Neural cell (in vitro differentiated cells): ENCODE data around the gene ZNF346. TPM values are rescaled to one million over a fixed set of nuclear protein-coding genes. Genes with fewer than 3 reads are reported as not detected.

Experiments
- H2AFZ ChIP-seq: fragments of 200-600, 300-800 bp; sonication (generic), shearing (Covaris generic); 2 replicates; pipeline ENCODE4 v1.6.0; 2014; ENCODE audit warnings: low read depth, mild to moderate bottlenecking, antibody characterized with exemption, low read length, moderate library complexity
- H3F3A ChIP-seq: fragments of 200-600 bp; shearing (Covaris generic); 2 replicates; pipeline ENCODE4 v1.6.1; 2016; ENCODE audit warnings: mild to moderate bottlenecking, moderate library complexity, mixed read lengths, antibody characterized with exemption, low read length; ENCODE audit not compliant: insufficient read depth, poor library complexity, severe bottlenecking
- H3K27ac ChIP-seq: fragments of 200-600, 300-800 bp; sonication (generic), shearing (Covaris generic); 2 replicates; pipeline ENCODE4 v1.5.1; 2014; ENCODE audit warnings: mild to moderate bottlenecking, low read length, moderate library complexity
- H3K27me3 ChIP-seq: fragments of 300-800, 200-600 bp; sonication (generic), shearing (Covaris generic); 2 replicates; pipeline ENCODE4 v1.6.0; 2014; ENCODE audit warnings: mild to moderate bottlenecking, low read depth, low read length, moderate library complexity; ENCODE audit not compliant: insufficient read depth
- H3K36me3 ChIP-seq: fragments of 300-800, 200-600 bp; sonication (generic), shearing (Covaris generic); 2 replicates; pipeline ENCODE4 v1.5.1; 2014; ENCODE audit warnings: mild to moderate bottlenecking, antibody characterized with exemption, low read length, moderate library complexity; ENCODE audit not compliant: insufficient read depth
- H3K4me2 ChIP-seq: fragments of 300-800, 200-600 bp; sonication (generic), shearing (Covaris generic); 2 replicates; pipeline ENCODE4 v1.6.0; 2014; ENCODE audit warnings: mild to moderate bottlenecking, low read length
- H3K4me3 ChIP-seq: fragments of 300-800, 200-600 bp; sonication (generic), shearing (Covaris generic); 2 replicates; pipeline ENCODE4 v1.5.1; 2014; ENCODE audit warnings: mild to moderate bottlenecking, low read length, moderate library complexity
- H3K79me2 ChIP-seq: fragments of 200-600 bp; shearing (Covaris generic); replicated peaks from 2 replicates; pipeline ENCODE4 v1.6.0; 2014; ENCODE audit warnings: mild to moderate bottlenecking, low read length, moderate library complexity; ENCODE audit not compliant: insufficient read depth
- H3K9ac ChIP-seq: fragments of 300-800, 200-600 bp; sonication (generic), shearing (Covaris generic); 2 replicates; pipeline ENCODE4 v1.6.1; 2016; ENCODE audit warnings: mild to moderate bottlenecking, low read length, mixed read lengths
- H3K9me2 ChIP-seq: fragments of 200-600 bp; shearing (Covaris generic); 2 replicates; pipeline ENCODE4 v1.6.1; 2016; ENCODE audit warnings: mild to moderate bottlenecking, low read length, mixed read lengths; ENCODE audit not compliant: insufficient read depth
- H3K9me3 ChIP-seq: fragments of 200-600, 300-800 bp; sonication (generic), shearing (Covaris generic); 2 replicates; pipeline ENCODE4 v1.6.1; 2016; ENCODE audit warnings: mild to moderate bottlenecking, mixed run types, low read length, moderate library complexity, mixed read lengths
- H4K20me1 ChIP-seq: fragments of 200-600 bp; shearing (Covaris generic); 2 replicates; pipeline ENCODE4 v1.6.1; 2016; ENCODE audit warnings: mild to moderate bottlenecking, mixed run types; ENCODE audit not compliant: insufficient read depth
- CTCF ChIP-seq: fragments of 450-650 bp; IDR thresholded peaks from 2 replicates; pipeline ENCODE4 v1.5.1; 2014; ENCODE audit warnings: antibody characterized with exemption, mild to moderate bottlenecking, moderate library complexity; ENCODE audit not compliant: poor library complexity, severe bottlenecking
- EP300 ChIP-seq: fragments of 450-650 bp; conservative IDR thresholded peaks from 2 replicates; pipeline ENCODE4 v1.6.1; 2014; ENCODE audit warnings: antibody characterized with exemption, mild to moderate bottlenecking, moderate library complexity; ENCODE audit not compliant: poor library complexity, severe bottlenecking
- EZH2 ChIP-seq: fragments of 200-600, 300-800 bp; shearing (Covaris generic), sonication (generic); IDR thresholded peaks from 2 replicates; pipeline ENCODE4 v1.6.1; 2014; ENCODE audit warnings: antibody characterized with exemption, low read length, borderline replicate concordance, mild to moderate bottlenecking; ENCODE audit not compliant: insufficient read depth, poor library complexity, severe bottlenecking
- MXI1 ChIP-seq: fragments of 450-650 bp; conservative IDR thresholded peaks from 2 replicates; pipeline ENCODE4 v1.6.1; 2014; ENCODE audit warnings: antibody characterized with exemption, mild to moderate bottlenecking; ENCODE audit not compliant: poor library complexity, severe bottlenecking
- POLR2AphosphoS5 ChIP-seq: IDR thresholded peaks from 2 replicates; pipeline ENCODE4 v1.6.1; 2012
- RAD21 ChIP-seq: fragments of 450-650 bp; conservative IDR thresholded peaks from 2 replicates; pipeline ENCODE4 v1.6.1; 2014; ENCODE audit warnings: antibody characterized with exemption, mild to moderate bottlenecking, moderate library complexity
- REST ChIP-seq: IDR thresholded peaks from 2 replicates; pipeline ENCODE4 v1.6.1; 2012; ENCODE audit warnings: borderline replicate concordance
- SMC3 ChIP-seq: fragments of 450-650 bp; conservative IDR thresholded peaks from 2 replicates; pipeline ENCODE4 v1.6.1; 2014; ENCODE audit warnings: antibody characterized with exemption, mild to moderate bottlenecking, moderate library complexity; ENCODE audit not compliant: poor library complexity
- TAF1 ChIP-seq: IDR thresholded peaks from 2 replicates; pipeline ENCODE4 v1.6.1; 2012; ENCODE audit warnings: low read depth
- polyA minus RNA-seq: library from RNA; depleted of rRNA, polyadenylated mRNA; stranded (reverse); fragments of >200 nt; gene quantifications from 2 replicates; pipeline ENCODE4 v1.2.3, GENCODE V29; 2014
- polyA plus RNA-seq: library from polyadenylated mRNA; depleted of rRNA; stranded (reverse); fragments of >200 nt; gene quantifications from 2 replicates; pipeline ENCODE4 v1.2.3, GENCODE V29; 2014

The ZNF346 gene
- polyA plus RNA-seq (40.1 and 46.7 TPM in 2 replicates), polyA minus RNA-seq (47.2 and 48.7 TPM in 2 replicates)

GRCh38 chr5:177022386-177023302, at the start of gene ZNF346:
ZNF346 (plus strand) TSS chr5:177022696; CDS start chr5:177022739, 43 bp downstream.
- no peaks in the 10 kb centered on the region for H3F3A ChIP-seq
- H2AFZ ChIP-seq: peak within 1 kb of the TSS; percentile 95
- peak within 1 kb of the TSS; percentile 88 for H3K4me3 ChIP-seq
- H3K27me3 ChIP-seq: no peaks in the 10 kb centered on the region
- peak within 1 kb of the TSS; percentile 94 for H3K9ac ChIP-seq
- H3K27ac ChIP-seq: peak within 1 kb of the TSS; percentile 83
- H3K79me2 ChIP-seq: peaks cover 23% of the 10 kb centered on the region
- no peaks in the 10 kb centered on the region for H4K20me1 ChIP-seq
- no peaks in the 10 kb centered on the region for H3K9me2 ChIP-seq
- H3K36me3 ChIP-seq: no peaks in the 10 kb centered on the region
- peak within 1 kb of the TSS; percentile 77 for H3K4me2 ChIP-seq
- no peaks in the 10 kb centered on the region for H3K9me3 ChIP-seq
- peak; percentile 61 for TF ChIP-seq SMC3
- TF ChIP-seq REST: peak; percentile 85
- peak; percentile 87 for TF ChIP-seq TAF1
- TF ChIP-seq POLR2AphosphoS5: peak; percentile 92
- TF ChIP-seq EZH2: no peak
- peak; percentile 76 for TF ChIP-seq MXI1
- peak; percentile 37 for TF ChIP-seq EP300
- peak; percentile 68 for TF ChIP-seq CTCF
- peak; percentile 48 for TF ChIP-seq RAD21

- Histone ChIP-seq H3K4me2 (no peak overlapping the region), H3K9me2 (no peaks in the 10 kb centered on the region), H4K20me1 (no peaks in the 10 kb centered on the region), H3K27ac (no peak overlapping the region), H3K27me3 (no peaks in the 10 kb centered on the region), H3K9ac (no peak overlapping the region), H3K9me3 (no peaks in the 10 kb centered on the region), H3K4me3 (no peak overlapping the region), H3K79me2 (no peaks in the 10 kb centered on the region), H2AFZ (no peak overlapping the region), H3F3A (no peaks in the 10 kb centered on the region), H3K36me3 (peaks cover 9% of the 10 kb centered on the region)
- no peak for TF ChIP-seq EP300
- no peak for TF ChIP-seq CTCF
These were observed 42.8 kb upstream of the ZNF346 start for GRCh38 chr5:176979669-176980068.
